Body of pancreas (tissue), 4 donors: Measurements from ENCODE around the gene FOXP1.

Experiments
- POLR2A ChIP-seq, 3 donors: fragments of 450-650 bp; IDR thresholded peaks; one replicate each; pipeline ENCODE4 v1.6.1; 2016; ENCODE audit warnings: antibody characterized with exemption in 3 of 3, mild to moderate bottlenecking in 2 of 3
- TF ChIP-seq, protein P1 (sequence below), 7 experiments: fragments of 450-650 bp in 4 of 7; fragments of 200-600 bp in 3 of 7; sonication (generic) in 3 of 7; IDR thresholded peaks; one replicate each; pipeline ENCODE4 v1.5.1; 2016 to 2019; ENCODE audit warnings: antibody characterized with exemption in 7 of 7

DNA sequence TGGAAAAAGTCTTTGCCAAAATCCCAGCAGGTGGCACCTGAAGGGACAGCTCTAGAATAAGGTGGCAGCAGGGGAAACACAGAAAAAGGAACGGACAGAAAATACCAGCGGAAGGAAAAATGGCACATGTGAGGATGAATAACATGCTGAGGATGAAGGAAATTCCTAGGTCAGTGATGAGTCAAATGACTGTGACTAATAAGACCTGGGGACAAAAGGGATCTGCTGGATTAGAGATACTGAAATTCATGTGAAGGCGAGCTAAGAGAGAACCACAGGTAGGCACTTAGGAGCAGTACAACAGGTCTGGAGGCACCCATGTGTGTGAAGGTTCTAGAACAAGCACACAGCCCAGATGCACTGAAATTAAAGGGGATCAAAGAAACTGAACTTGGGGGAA is 482.5 kb downstream of the FOXP1 start:
- TF ChIP-seq, protein P1, sequence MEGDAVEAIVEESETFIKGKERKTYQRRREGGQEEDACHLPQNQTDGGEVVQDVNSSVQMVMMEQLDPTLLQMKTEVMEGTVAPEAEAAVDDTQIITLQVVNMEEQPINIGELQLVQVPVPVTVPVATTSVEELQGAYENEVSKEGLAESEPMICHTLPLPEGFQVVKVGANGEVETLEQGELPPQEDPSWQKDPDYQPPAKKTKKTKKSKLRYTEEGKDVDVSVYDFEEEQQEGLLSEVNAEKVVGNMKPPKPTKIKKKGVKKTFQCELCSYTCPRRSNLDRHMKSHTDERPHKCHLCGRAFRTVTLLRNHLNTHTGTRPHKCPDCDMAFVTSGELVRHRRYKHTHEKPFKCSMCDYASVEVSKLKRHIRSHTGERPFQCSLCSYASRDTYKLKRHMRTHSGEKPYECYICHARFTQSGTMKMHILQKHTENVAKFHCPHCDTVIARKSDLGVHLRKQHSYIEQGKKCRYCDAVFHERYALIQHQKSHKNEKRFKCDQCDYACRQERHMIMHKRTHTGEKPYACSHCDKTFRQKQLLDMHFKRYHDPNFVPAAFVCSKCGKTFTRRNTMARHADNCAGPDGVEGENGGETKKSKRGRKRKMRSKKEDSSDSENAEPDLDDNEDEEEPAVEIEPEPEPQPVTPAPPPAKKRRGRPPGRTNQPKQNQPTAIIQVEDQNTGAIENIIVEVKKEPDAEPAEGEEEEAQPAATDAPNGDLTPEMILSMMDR (IDR thresholded peaks at IDR 0.05), result no peak
- TF ChIP-seq POLR2A (IDR thresholded peaks at IDR 0.05), result no peak
